ENCODE results near the gene UXS1. TPM values are rescaled to one million over a fixed set of nuclear protein-coding genes. Genes with fewer than 3 reads are reported as not detected.
"Not testable (repeated sequence)": the region's sequence is repeated elsewhere in the genome, so short reads cannot be mapped to it uniquely, and the experiment has no call there.

UXS1 gene
- total RNA-seq, 1 donor from 2014 or later: 68.3 TPM

- TF ChIP-seq CTCF (IDR thresholded peaks at IDR 0.05; ENCODE audit: partially characterized antibody, unreplicated experiment): no peak
- Mint-ChIP-seq H3K27me3 (ENCODE audit: unreplicated experiment) (no peaks in the 10 kb centered on the region), H3K4me3 (ENCODE audit: unreplicated experiment) (no peak overlapping the region), H3K27ac (ENCODE audit: unreplicated experiment) (no peak overlapping the region), H3K9me3 (ENCODE audit: unreplicated experiment) (no peaks in the 10 kb centered on the region), H3K36me3 (ENCODE audit: unreplicated experiment) (peaks cover 10% of the 10 kb centered on the region), H3K4me1 (ENCODE audit: low read depth, unreplicated experiment) (peaks cover 9% of the 10 kb centered on the region)
- DNase-seq: no peak
Measured at GRCh38 chr2:106139238-106139935, 54.7 kb downstream of the UXS1 start.

- Mint-ChIP-seq H3K27ac (ENCODE audit: unreplicated experiment) (no peak overlapping the region), H3K4me1 (ENCODE audit: low read depth, unreplicated experiment) (peaks cover 3% of the 10 kb centered on the region), H3K27me3 (ENCODE audit: unreplicated experiment) (no peaks in the 10 kb centered on the region), H3K36me3 (ENCODE audit: unreplicated experiment) (peaks cover 7% of the 10 kb centered on the region), H3K9me3 (ENCODE audit: unreplicated experiment) (no peaks in the 10 kb centered on the region), H3K4me3 (ENCODE audit: unreplicated experiment) (no peak overlapping the region)
- DNase-seq: no peak
- no peak for TF ChIP-seq CTCF (IDR thresholded peaks at IDR 0.05; ENCODE audit: partially characterized antibody, unreplicated experiment)
Measured at GRCh38 chr2:106138543-106139237, 55.4 kb downstream of the UXS1 start.

GRCh38 chr2:106137731-106138521 is 56.2 kb downstream of the UXS1 start:
- H3K36me3 Mint-ChIP-seq (ENCODE audit: unreplicated experiment): peaks cover 2% of the 10 kb centered on the region
- TF ChIP-seq CTCF (IDR thresholded peaks at IDR 0.05; ENCODE audit: partially characterized antibody, unreplicated experiment): no peak
- H3K4me3 Mint-ChIP-seq (ENCODE audit: unreplicated experiment): no peak overlapping the region
- H3K4me1 Mint-ChIP-seq (ENCODE audit: low read depth, unreplicated experiment): no peaks in the 10 kb centered on the region
- H3K27me3 Mint-ChIP-seq (ENCODE audit: unreplicated experiment): no peaks in the 10 kb centered on the region
- H3K27ac Mint-ChIP-seq (ENCODE audit: unreplicated experiment): no peak overlapping the region
- no peak for DNase-seq
- H3K9me3 Mint-ChIP-seq (ENCODE audit: unreplicated experiment): no peaks in the 10 kb centered on the region

GRCh38 chr2:106131192-106131591 is 62.9 kb downstream of the UXS1 start:
- not testable (repeated sequence) for H3K27ac Mint-ChIP-seq (ENCODE audit: unreplicated experiment); DNase-seq; H3K4me1 Mint-ChIP-seq (ENCODE audit: low read depth, unreplicated experiment); H3K27me3 Mint-ChIP-seq (ENCODE audit: unreplicated experiment); H3K4me3 Mint-ChIP-seq (ENCODE audit: unreplicated experiment); H3K9me3 Mint-ChIP-seq (ENCODE audit: unreplicated experiment)
- peaks cover 10% of the 10 kb centered on the region for H3K36me3 Mint-ChIP-seq (ENCODE audit: unreplicated experiment)

- peaks cover 6% of the 10 kb centered on the region for H3K9me3 Mint-ChIP-seq (ENCODE audit: unreplicated experiment)
- peak overlapping the region; percentile 59 for H3K4me3 Mint-ChIP-seq (ENCODE audit: unreplicated experiment)
- H3K27me3 Mint-ChIP-seq (ENCODE audit: unreplicated experiment): no peaks in the 10 kb centered on the region
- peaks cover 8% of the 10 kb centered on the region for H3K4me1 Mint-ChIP-seq (ENCODE audit: low read depth, unreplicated experiment)
- peaks cover 10% of the 10 kb centered on the region for H3K36me3 Mint-ChIP-seq (ENCODE audit: unreplicated experiment)
- DNase-seq: no peak
- TF ChIP-seq CTCF (IDR thresholded peaks at IDR 0.05; ENCODE audit: partially characterized antibody, unreplicated experiment): no peak
- peak overlapping the region; percentile 75 for H3K27ac Mint-ChIP-seq (ENCODE audit: unreplicated experiment)
Measured at GRCh38 chr2:106130251-106130998, 63.7 kb downstream of the UXS1 start.

All from glutamatergic neuron (in vitro differentiated cells).